Neutrophil (primary cell): ENCODE data around the gene DAB2.

ENCODE experiments used
- H3K27ac ChIP-seq: fragments of 200-600 bp; sonication (generic); 2 replicates; pipeline ENCODE4 v1.5.1; 2016; ENCODE audit warnings: mild to moderate bottlenecking, moderate library complexity
- H3K27me3 ChIP-seq: fragments of 200-600 bp; sonication (generic); 2 replicates; pipeline ENCODE4 v1.6.0; 2016; ENCODE audit warnings: mild to moderate bottlenecking
- H3K36me3 ChIP-seq: fragments of 200-600 bp; sonication (generic); 2 replicates; pipeline ENCODE4 v1.5.1; 2017
- H3K4me1 ChIP-seq, 2 experiments: fragments of 200-600 bp in 1 of 2; sonication (generic) in 1 of 2; 1 replicate in 1 of 2; 2 replicates in 1 of 2; pipeline versions ENCODE4 v1.5.1 to v1.6.1; 2013 to 2016; ENCODE audit warnings: low read depth in 1 of 2, low read length in 1 of 2, mild to moderate bottlenecking in 1 of 2, moderate library complexity in 1 of 2; ENCODE audit not compliant: control insufficient read depth in 1 of 2, insufficient read depth in 1 of 2
- H3K4me3 ChIP-seq, 2 experiments: fragments of 200-600 bp in 1 of 2; sonication (generic) in 1 of 2; 1 replicate in 1 of 2; 2 replicates in 1 of 2; pipeline ENCODE4 v1.5.1; 2013 to 2016; ENCODE audit warnings: low read depth in 1 of 2, low read length in 1 of 2, mild to moderate bottlenecking in 1 of 2, moderate library complexity in 1 of 2
- H3K9me3 ChIP-seq: fragments of 200-600 bp; sonication (generic); 2 replicates; pipeline ENCODE4 v1.5.1; 2016
- CTCF ChIP-seq: fragments of 200-600 bp; sonication (generic); IDR thresholded peaks from 2 replicates; pipeline ENCODE4 v1.5.1; 2016; ENCODE audit warnings: antibody characterized with exemption

Gene DAB2

GRCh38 chr5:39447968-39448367 is 23.2 kb upstream of the DAB2 start:
- H3K4me3 ChIP-seq: no peak overlapping the region
- TF ChIP-seq CTCF: no peak
- no peaks in the 10 kb centered on the region for H3K36me3 ChIP-seq
- H3K9me3 ChIP-seq: no peaks in the 10 kb centered on the region
- H3K4me1 ChIP-seq: no peaks in the 10 kb centered on the region
- H3K27ac ChIP-seq: no peak overlapping the region
- H3K27me3 ChIP-seq: no peaks in the 10 kb centered on the region

GRCh38 chr5:39447059-39447458 is 22.3 kb upstream of the DAB2 start:
- no peak for TF ChIP-seq CTCF
- no peak overlapping the region for H3K4me3 ChIP-seq
- no peaks in the 10 kb centered on the region for H3K4me1 ChIP-seq
- H3K36me3 ChIP-seq: no peaks in the 10 kb centered on the region
- H3K27ac ChIP-seq: no peak overlapping the region
- no peaks in the 10 kb centered on the region for H3K9me3 ChIP-seq
- H3K27me3 ChIP-seq: no peaks in the 10 kb centered on the region

- Histone ChIP-seq H3K27me3 (no peaks in the 10 kb centered on the region), H3K4me3 (no peak overlapping the region), H3K9me3 (no peaks in the 10 kb centered on the region), H3K27ac (no peak overlapping the region), H3K4me1 (no peaks in the 10 kb centered on the region), H3K36me3 (no peaks in the 10 kb centered on the region)
- no peak for TF ChIP-seq CTCF
Observed at GRCh38 chr5:39446231-39446630, 21.5 kb upstream of the DAB2 start.

GRCh38 chr5:39443911-39444310 is 19.1 kb upstream of the DAB2 start:
- TF ChIP-seq CTCF: no peak
- no peak overlapping the region for H3K4me3 ChIP-seq
- H3K9me3 ChIP-seq: no peaks in the 10 kb centered on the region
- H3K27me3 ChIP-seq: no peaks in the 10 kb centered on the region
- H3K36me3 ChIP-seq: no peaks in the 10 kb centered on the region
- no peaks in the 10 kb centered on the region for H3K4me1 ChIP-seq
- H3K27ac ChIP-seq: no peak overlapping the region

- TF ChIP-seq CTCF: no peak
- no peak overlapping the region for H3K4me3 ChIP-seq
- H3K4me1 ChIP-seq: no peaks in the 10 kb centered on the region
- H3K27me3 ChIP-seq: no peaks in the 10 kb centered on the region
- no peaks in the 10 kb centered on the region for H3K36me3 ChIP-seq
- no peaks in the 10 kb centered on the region for H3K9me3 ChIP-seq
- H3K27ac ChIP-seq: no peak overlapping the region
Observed at GRCh38 chr5:39442991-39443390, 18.2 kb upstream of the DAB2 start.

GRCh38 chr5:39441838-39442237 is 17.1 kb upstream of the DAB2 start:
- Histone ChIP-seq H3K9me3 (no peaks in the 10 kb centered on the region), H3K36me3 (no peaks in the 10 kb centered on the region), H3K4me3 (no peak overlapping the region), H3K4me1 (no peaks in the 10 kb centered on the region), H3K27me3 (no peaks in the 10 kb centered on the region), H3K27ac (no peak overlapping the region)
- no peak for TF ChIP-seq CTCF
